H9 (cell line): Measurements from ENCODE around the gene ASPHD1. TPM values are rescaled to one million over a fixed set of nuclear protein-coding genes. Genes with fewer than 3 reads are reported as not detected.

Source experiments
- DNase-seq: peaks from one replicate; pipeline ENCODE4 v3.0.0-alpha.2; 2017
- H2AFZ ChIP-seq: one replicate; pipeline ENCODE4 v1.6.1; 2013; ENCODE audit warnings: mild to moderate bottlenecking, low read length, control low read depth, moderate library complexity
- H2AK5ac ChIP-seq: 2 replicates; pipeline ENCODE4 v1.6.1; 2013; ENCODE audit warnings: low read length, control low read depth, mixed read lengths; ENCODE audit not compliant: insufficient read length
- H2BK120ac ChIP-seq: one replicate; pipeline ENCODE4 v1.6.1; 2013; ENCODE audit warnings: low read depth, mild to moderate bottlenecking, low read length, control low read depth, inconsistent platforms; ENCODE audit not compliant: poor library complexity, severe bottlenecking
- H2BK12ac ChIP-seq: 2 replicates; pipeline ENCODE4 v1.6.1; 2013; ENCODE audit warnings: low read length, control low read depth, mixed read lengths, low read depth; ENCODE audit not compliant: insufficient read length
- H2BK15ac ChIP-seq: 2 replicates; pipeline ENCODE4 v1.6.1; 2013; ENCODE audit warnings: low read depth, low read length, control low read depth
- H2BK20ac ChIP-seq: one replicate; pipeline ENCODE4 v1.6.1; 2013; ENCODE audit warnings: low read depth, mild to moderate bottlenecking, low read length, control low read depth, inconsistent platforms; ENCODE audit not compliant: poor library complexity, severe bottlenecking
- H2BK5ac ChIP-seq: 2 replicates; pipeline ENCODE4 v1.6.1; 2013; ENCODE audit warnings: low read length, control low read depth, mixed read lengths; ENCODE audit not compliant: insufficient read length
- H3K14ac ChIP-seq: 2 replicates; pipeline ENCODE4 v1.6.1; 2013; ENCODE audit warnings: low read length, control low read depth; ENCODE audit not compliant: insufficient read depth
- H3K18ac ChIP-seq: 2 replicates; pipeline ENCODE4 v1.6.1; 2013; ENCODE audit warnings: low read depth, mild to moderate bottlenecking, mixed read lengths, low read length, control low read depth; ENCODE audit not compliant: insufficient read length
- H3K23ac ChIP-seq: 2 replicates; pipeline ENCODE4 v1.6.1; 2013; ENCODE audit warnings: low read length, control low read depth, mixed read lengths, low read depth; ENCODE audit not compliant: insufficient read length
- H3K23me2 ChIP-seq: 2 replicates; pipeline ENCODE4 v1.6.1; 2013; ENCODE audit warnings: low read depth, mild to moderate bottlenecking, mixed read lengths, low read length, control low read depth; ENCODE audit not compliant: insufficient read length, poor library complexity, severe bottlenecking
- H3K27ac ChIP-seq: 2 replicates; pipeline ENCODE4 v1.5.1; 2013; ENCODE audit warnings: low read length, control low read depth, mixed read lengths, low read depth; ENCODE audit not compliant: insufficient read length
- H3K27me3 ChIP-seq: 2 replicates; pipeline ENCODE4 v1.6.1; 2013; ENCODE audit warnings: low read length, control low read depth, inconsistent platforms; ENCODE audit not compliant: insufficient read depth
- H3K4ac ChIP-seq: 2 replicates; pipeline ENCODE4 v1.6.1; 2013; ENCODE audit warnings: low read depth, mild to moderate bottlenecking, control low read depth, inconsistent platforms, low read length, moderate library complexity
- H3K4me1 ChIP-seq: 2 replicates; pipeline ENCODE4 v1.6.1; 2013; ENCODE audit warnings: low read length, control low read depth, inconsistent platforms; ENCODE audit not compliant: insufficient read depth
- H3K4me2 ChIP-seq: 2 replicates; pipeline ENCODE4 v1.6.1; 2013; ENCODE audit warnings: low read length, control low read depth, mixed read lengths; ENCODE audit not compliant: insufficient read length, insufficient read depth
- H3K56ac ChIP-seq: 2 replicates; pipeline ENCODE4 v1.6.1; 2013; ENCODE audit warnings: low read depth, mild to moderate bottlenecking, mixed read lengths, low read length, control low read depth; ENCODE audit not compliant: insufficient read length
- H3K79me1 ChIP-seq: 2 replicates; pipeline ENCODE4 v1.6.1; 2013; ENCODE audit warnings: low read depth, mild to moderate bottlenecking, moderate library complexity, low read length, control low read depth, inconsistent platforms; ENCODE audit not compliant: insufficient read depth, poor library complexity, severe bottlenecking
- H3K79me2 ChIP-seq: 2 replicates; pipeline ENCODE4 v1.6.1; 2013; ENCODE audit warnings: low read length, control low read depth, inconsistent platforms; ENCODE audit not compliant: insufficient read depth
- H3K9ac ChIP-seq: 2 replicates; pipeline ENCODE4 v1.6.1; 2013; ENCODE audit warnings: low read length, control low read depth, mixed read lengths; ENCODE audit not compliant: insufficient read length; ENCODE audit errors: extremely low read depth
- H3K9me3 ChIP-seq: one replicate; pipeline ENCODE4 v1.6.1; 2013; ENCODE audit warnings: low read depth, low read length, inconsistent platforms; ENCODE audit not compliant: control insufficient read depth
- H3T11ph ChIP-seq: one replicate; pipeline ENCODE4 v1.6.1; 2013; ENCODE audit warnings: mild to moderate bottlenecking, low read length, control low read depth, inconsistent platforms
- H4K20me1 ChIP-seq: one replicate; pipeline ENCODE4 v1.6.1; 2013; ENCODE audit not compliant: control insufficient read depth, insufficient read length, insufficient read depth
- H4K5ac ChIP-seq: 2 replicates; pipeline ENCODE4 v1.6.1; 2013; ENCODE audit warnings: low read depth, mild to moderate bottlenecking, mixed read lengths, low read length, control low read depth; ENCODE audit not compliant: insufficient read length
- H4K8ac ChIP-seq: replicated peaks from 2 replicates; pipeline ENCODE4 v1.6.1; 2013; ENCODE audit warnings: low read length, control low read depth, mixed read lengths, low read depth; ENCODE audit not compliant: insufficient read length
- H4K91ac ChIP-seq: 2 replicates; pipeline ENCODE4 v1.6.1; 2013; ENCODE audit warnings: low read depth, mild to moderate bottlenecking, moderate library complexity, mixed read lengths, low read length, control low read depth; ENCODE audit not compliant: insufficient read length
- H3K27ac Mint-ChIP-seq, 3 experiments: 2 replicates in 2 of 3; 3 replicates in 1 of 3; pipeline ENCODE4 v1.8.0; 2020 to 2021; ENCODE audit warnings: mixed read lengths in 3 of 3, mild to moderate bottlenecking in 1 of 3, moderate library complexity in 1 of 3
- H3K27me3 Mint-ChIP-seq: 2 replicates; pipeline ENCODE4 v1.8.0; 2021; ENCODE audit warnings: low read depth, mild to moderate bottlenecking, moderate library complexity, mixed read lengths
- H3K36me3 Mint-ChIP-seq, 3 experiments: 2 replicates in 2 of 3; 3 replicates in 1 of 3; pipeline ENCODE4 v1.8.0; 2020 to 2021; ENCODE audit warnings: low read depth in 3 of 3, mixed read lengths in 3 of 3; ENCODE audit not compliant: insufficient read depth in 1 of 3
- H3K4me1 Mint-ChIP-seq, 2 experiments: 2 replicates each; pipeline ENCODE4 v1.8.0; 2020; ENCODE audit warnings: mixed read lengths in 2 of 2
- H3K4me3 Mint-ChIP-seq, 2 experiments: 2 replicates in 1 of 2; 3 replicates in 1 of 2; pipeline ENCODE4 v1.8.0; 2020 to 2021; ENCODE audit warnings: mild to moderate bottlenecking in 2 of 2, mixed read lengths in 2 of 2, moderate library complexity in 1 of 2
- H3K9me3 Mint-ChIP-seq, 2 experiments: 2 replicates in 1 of 2; 3 replicates in 1 of 2; pipeline ENCODE4 v1.8.0; 2020; ENCODE audit warnings: mild to moderate bottlenecking in 2 of 2, mixed read lengths in 2 of 2, moderate library complexity in 1 of 2
- CTCF ChIP-seq: fragments of 200-600 bp; sonication (generic); conservative IDR thresholded peaks from 3 replicates; pipeline ENCODE4 v1.8.0; 2021; ENCODE audit warnings: antibody characterized with exemption, mild to moderate bottlenecking
- WGBS: extraction: QIAGEN DNeasy Blood & Tissue Kit; methylation state at CpG from one replicate; pipeline ENCODE4 v1.1.7; 2013; ENCODE audit warnings: missing lambda C conversion rate, low lambda C conversion rate, mixed read lengths; ENCODE audit not compliant: insufficient read length; ENCODE audit errors: extremely low coverage; 5-methylcytosine and 5-hydroxymethylcytosine counted together
- total RNA-seq: library from RNA; stranded (reverse); gene quantifications from 2 replicates; pipeline ENCODE4 v1.2.1, GENCODE V29; 2021

The ASPHD1 gene
- total RNA-seq, 1 experiment from 2014 or later: 16.7 TPM

- no CpG with 5 or more reads among the region's 19 CpGs for WGBS
- H3T11ph ChIP-seq: no peak overlapping the region
These were observed 1.3 kb downstream of the ASPHD1 start for GRCh38 chr16:29901607-29901945.

More at GRCh38 chr16:29901607-29901945, 1.3 kb downstream of the ASPHD1 start:
- Histone ChIP-seq H2BK12ac (no peak overlapping the region), H2BK5ac (no peak overlapping the region), H3K14ac (no peak overlapping the region), H3K27me3 (no peaks in the 10 kb centered on the region), H3K4me2 (peak overlapping the region; percentile 96), H3K23me2 (peaks cover 25% of the 10 kb centered on the region), H3K9me3 (no peaks in the 10 kb centered on the region), H4K20me1 (no peaks in the 10 kb centered on the region), H2BK15ac (no peak overlapping the region), H3K79me2 (no peaks in the 10 kb centered on the region; the same call in 1 of the 2 replicates), H2AFZ (no peak overlapping the region), H3K27ac (no peak overlapping the region), H4K8ac (no peak overlapping the region), H2BK20ac (no peak overlapping the region), H2AK5ac (no peak overlapping the region), H3K4ac (no peak overlapping the region), H3K4me1 (peaks cover 2% of the 10 kb centered on the region), H3K23ac (no peak overlapping the region), H4K5ac (no peak overlapping the region), H3K9ac (no peak overlapping the region), H3K18ac (no peak overlapping the region), H2BK120ac (no peak overlapping the region), H3K79me1 (peaks cover 3% of the 10 kb centered on the region), H3K56ac (no peak overlapping the region), H4K91ac (no peak overlapping the region)
- no peaks in the 10 kb centered on the region for H3K27me3 Mint-ChIP-seq
- peaks cover 15 to 22% (median 16%) of the 10 kb centered on the region in 3 experiments; a peak in 6 of 7 replicates for H3K36me3 Mint-ChIP-seq
- peak overlapping the region; percentile 90 to 96 for H3K4me3 Mint-ChIP-seq
- no peak overlapping the region for H3K27ac Mint-ChIP-seq
- DNase-seq: no peak
- TF ChIP-seq CTCF: no peak
- no peaks in the 10 kb centered on the region for H3K9me3 Mint-ChIP-seq
- peaks cover 24 to 31% of the 10 kb centered on the region in 2 experiments for H3K4me1 Mint-ChIP-seq
